ENCODE measurements around the gene KCTD20. TPM values are rescaled to one million over a fixed set of nuclear protein-coding genes. Genes with fewer than 3 reads are reported as not detected.

The KCTD20 gene
- total RNA-seq, 1 donor from 2014 or later: 48.1 TPM

GRCh38 chr6:36504982-36505381 lies 62.2 kb downstream of the KCTD20 start:
- ATAC-seq (ENCODE audit: low read depth) (no peak), DNase-seq (no peak)
- Mint-ChIP-seq H3K9me3 (no peaks in the 10 kb centered on the region), H3K27ac (no peak overlapping the region), H3K27me3 (no peaks in the 10 kb centered on the region), H3K4me3 (no peak overlapping the region), H3K4me1 (no peaks in the 10 kb centered on the region), H3K36me3 (ENCODE audit: low read depth) (peaks cover 73% of the 10 kb centered on the region)
- TF ChIP-seq CTCF (IDR thresholded peaks at IDR 0.05): no peak
- CTCF ChIA-PET: interaction anchor here (1.1 kb wide), 1 partner anchor 82 kb away, joined by 3 read pairs; no protein-coding TSS in a partner anchor
- POLR2A ChIA-PET: no interaction called here
- intact Hi-C loops (cut with micrococcal nuclease): no loop called here

GRCh38 chr6:36505744-36506534 lies 63.1 kb downstream of the KCTD20 start:
- TF ChIP-seq CTCF (IDR thresholded peaks at IDR 0.05): no peak
- no peaks in the 10 kb centered on the region for H3K9me3 Mint-ChIP-seq
- H3K27me3 Mint-ChIP-seq: no peaks in the 10 kb centered on the region
- no peak overlapping the region for H3K27ac Mint-ChIP-seq
- ChIA-PET POLR2A (no interaction called here), CTCF (interaction anchor here (1.1 kb wide), 1 partner anchor 82 kb away, joined by 3 read pairs; no protein-coding TSS in a partner anchor)
- intact Hi-C loops (cut with micrococcal nuclease): no loop called here
- ATAC-seq (ENCODE audit: low read depth) (no peak), DNase-seq (no peak)
- H3K4me1 Mint-ChIP-seq: no peaks in the 10 kb centered on the region
- no peak overlapping the region for H3K4me3 Mint-ChIP-seq
- peaks cover 77% of the 10 kb centered on the region for H3K36me3 Mint-ChIP-seq (ENCODE audit: low read depth)

- H3K4me1 Mint-ChIP-seq: no peaks in the 10 kb centered on the region
- intact Hi-C loops (cut with micrococcal nuclease): no loop called here
- POLR2A ChIA-PET: no interaction called here
- no peaks in the 10 kb centered on the region for H3K27me3 Mint-ChIP-seq
- no peaks in the 10 kb centered on the region for H3K9me3 Mint-ChIP-seq
- H3K27ac Mint-ChIP-seq: no peak overlapping the region
- no peak for DNase-seq
- H3K36me3 Mint-ChIP-seq (ENCODE audit: low read depth): peaks cover 81% of the 10 kb centered on the region
- no peak for TF ChIP-seq CTCF (IDR thresholded peaks at IDR 0.05)
- no peak for ATAC-seq (ENCODE audit: low read depth)
- H3K4me3 Mint-ChIP-seq: no peak overlapping the region
- CTCF ChIA-PET: no interaction called here
Measured at GRCh38 chr6:36506611-36507010, 63.8 kb downstream of the KCTD20 start.

GRCh38 chr6:36508532-36508931 lies 65.7 kb downstream of the KCTD20 start:
- peaks cover 76% of the 10 kb centered on the region for H3K36me3 Mint-ChIP-seq (ENCODE audit: low read depth)
- ATAC-seq (ENCODE audit: low read depth) (no peak), DNase-seq (no peak)
- TF ChIP-seq CTCF (IDR thresholded peaks at IDR 0.05): no peak
- POLR2A ChIA-PET: no interaction called here
- no peak overlapping the region for H3K4me3 Mint-ChIP-seq
- H3K27ac Mint-ChIP-seq: no peak overlapping the region
- intact Hi-C loops (cut with micrococcal nuclease): no loop called here
- no peaks in the 10 kb centered on the region for H3K4me1 Mint-ChIP-seq
- H3K27me3 Mint-ChIP-seq: no peaks in the 10 kb centered on the region
- no peaks in the 10 kb centered on the region for H3K9me3 Mint-ChIP-seq
- CTCF ChIA-PET: no interaction called here

- DNase-seq (no peak), ATAC-seq (ENCODE audit: low read depth) (no peak)
- intact Hi-C loops (cut with micrococcal nuclease): no loop called here
- no peak for TF ChIP-seq CTCF (IDR thresholded peaks at IDR 0.05)
- H3K9me3 Mint-ChIP-seq: no peaks in the 10 kb centered on the region
- ChIA-PET POLR2A (no interaction called here), CTCF (no interaction called here)
- H3K36me3 Mint-ChIP-seq (ENCODE audit: low read depth): peaks cover 74% of the 10 kb centered on the region
- H3K27me3 Mint-ChIP-seq: no peaks in the 10 kb centered on the region
- no peaks in the 10 kb centered on the region for H3K4me1 Mint-ChIP-seq
- H3K27ac Mint-ChIP-seq: no peak overlapping the region
- H3K4me3 Mint-ChIP-seq: no peak overlapping the region
Measured at GRCh38 chr6:36510365-36510764, 67.6 kb downstream of the KCTD20 start.

Measured in activated B cell treated with CpG ODN at 0.5 μM for 24 hours (primary cell).